Loucy (cell line): ENCODE measurements around the gene GJC1.

Experiments
- CTCF ChIP-seq: fragments of 200-600 bp; sonication (generic); conservative IDR thresholded peaks from 2 replicates; pipeline ENCODE4 v1.5.1; 2014; ENCODE audit warnings: mild to moderate bottlenecking, antibody characterized with exemption, low read length
- EZH2phosphoT487 ChIP-seq: fragments of 200-600 bp; IDR thresholded peaks from 2 replicates; pipeline ENCODE4 v1.6.1; 2018; ENCODE audit warnings: antibody characterized with exemption, mild to moderate bottlenecking, moderate library complexity, borderline replicate concordance

GRCh38 chr17:44761932-44762810, 67.9 kb downstream of the GJC1 start:
- no peak for TF ChIP-seq CTCF
- no peak for TF ChIP-seq EZH2phosphoT487
